ENCODE measurements around the gene OSBPL2.
A peak's percentile ranks its signal among the peaks of the same experiment; 100 is the strongest.

Gene OSBPL2

GRCh38 chr20:62311150-62311549, 72.8 kb downstream of the OSBPL2 start:
- no CpG with 5 or more reads among the region's 18 CpGs for WGBS (ENCODE audit: extremely low coverage, insufficient coverage, insufficient read length)

DNA sequence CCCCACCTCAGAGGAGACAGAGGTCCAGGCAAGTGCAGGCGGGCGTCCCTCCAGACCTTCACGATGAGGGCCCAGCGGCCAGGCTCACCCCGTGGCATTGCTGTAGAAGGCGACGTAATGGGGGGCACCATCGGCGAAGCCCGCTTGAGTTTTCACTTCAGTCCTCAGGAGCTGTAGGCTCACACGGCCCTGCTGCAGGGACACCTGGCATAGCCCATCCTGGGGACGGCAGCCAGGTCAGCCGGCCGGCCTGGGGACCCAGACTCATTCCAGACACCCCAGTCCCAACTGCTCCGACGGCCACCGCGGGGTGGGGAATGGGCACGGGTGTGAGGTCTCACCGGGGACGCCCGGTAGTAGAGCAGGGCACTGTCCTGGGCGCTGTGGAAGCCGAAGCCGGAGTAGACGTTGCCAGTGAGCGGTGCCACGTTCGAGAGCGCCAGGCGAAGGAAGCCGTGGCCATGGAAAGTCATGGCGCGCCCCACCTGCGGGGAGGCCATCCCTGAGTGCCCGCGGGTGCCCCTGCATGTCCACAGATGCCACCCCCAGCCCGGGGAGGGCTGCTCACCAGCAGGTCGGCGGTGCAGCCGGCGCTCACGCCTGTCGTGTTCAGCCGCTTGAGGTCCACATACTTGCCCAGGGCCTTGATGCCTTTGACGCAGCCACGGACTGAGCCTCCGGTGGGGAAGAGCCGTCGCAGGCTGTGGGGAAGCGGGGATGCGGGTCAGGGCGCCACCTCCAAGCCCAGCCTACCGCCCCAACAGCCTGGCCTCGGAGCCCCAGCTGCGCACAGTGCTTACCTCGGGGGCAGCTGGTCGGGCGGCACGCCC, 73.7 kb downstream of the OSBPL2 start:
- Histone ChIP-seq H3K4me1 (ENCODE audit: control insufficient read depth in 1 of 2, insufficient read depth in 2 of 2, low read length in 2 of 2) (no peaks in the 10 kb centered on the region), H3K36me3 (ENCODE audit: control insufficient read depth in 1 of 2, insufficient read depth in 2 of 2, low read length in 2 of 2) (peaks cover 97 to 98% of the 10 kb centered on the region in 2 experiments), H2BK5ac (ENCODE audit: low read depth, low read length, poor library complexity) (no peak overlapping the region), H3K27me3 (ENCODE audit: insufficient read depth, low read length) (no peaks in the 10 kb centered on the region), H2BK12ac (ENCODE audit: low read length) (no peak overlapping the region), H3K4me3 (ENCODE audit: low read depth, low read length) (no peak overlapping the region), H3K79me1 (ENCODE audit: low read length) (no peaks in the 10 kb centered on the region), H3K27ac (ENCODE audit: low read depth, low read length) (no peak overlapping the region), H3K18ac (ENCODE audit: low read length) (no peak overlapping the region), H3K79me2 (ENCODE audit: control insufficient read depth, insufficient read depth, low read length, poor library complexity) (no peaks in the 10 kb centered on the region), H2BK120ac (ENCODE audit: insufficient read depth, low read length, poor library complexity) (no peak overlapping the region), H3K23ac (ENCODE audit: low read length) (no peak overlapping the region), H4K91ac (ENCODE audit: low read depth, low read length) (no peak overlapping the region), H3K9ac (ENCODE audit: low read length) (no peak overlapping the region), H3K9me3 (ENCODE audit: insufficient read depth, low read depth, low read length) (peaks cover 5% of the 10 kb centered on the region), H3K14ac (ENCODE audit: low read length) (no peak overlapping the region), H4K8ac (ENCODE audit: low read depth, low read length) (no peak overlapping the region), H3K4ac (ENCODE audit: low read depth, low read length) (no peak overlapping the region), H2AK5ac (ENCODE audit: low read length) (no peak overlapping the region), H2AFZ (ENCODE audit: insufficient read depth, low read length, poor library complexity) (no peak overlapping the region), H3K4me2 (ENCODE audit: low read length) (no peak overlapping the region), H4K12ac (ENCODE audit: low read depth, low read length) (no peak overlapping the region)
- no CpG with 5 or more reads among the region's 60 CpGs for WGBS (ENCODE audit: extremely low coverage, insufficient coverage, insufficient read length)
- DNase-seq, result no peak

More at GRCh38 chr20:62311150-62311549, 72.8 kb downstream of the OSBPL2 start:
- Histone ChIP-seq H3K23ac (ENCODE audit: low read length) (no peak overlapping the region), H3K14ac (ENCODE audit: low read length) (no peak overlapping the region), H3K4me3 (ENCODE audit: low read depth, low read length) (no peak overlapping the region), H3K4ac (ENCODE audit: low read depth, low read length) (no peak overlapping the region), H3K79me2 (ENCODE audit: control insufficient read depth, insufficient read depth, low read length, poor library complexity) (no peaks in the 10 kb centered on the region), H3K79me1 (ENCODE audit: low read length) (no peaks in the 10 kb centered on the region), H2BK12ac (ENCODE audit: low read length) (no peak overlapping the region), H2AK5ac (ENCODE audit: low read length) (no peak overlapping the region), H3K9me3 (ENCODE audit: insufficient read depth, low read depth, low read length) (peaks cover 6% of the 10 kb centered on the region), H3K18ac (ENCODE audit: low read length) (no peak overlapping the region), H4K12ac (ENCODE audit: low read depth, low read length) (no peak overlapping the region), H3K4me1 (ENCODE audit: control insufficient read depth in 1 of 2, insufficient read depth in 2 of 2, low read length in 2 of 2) (no peaks in the 10 kb centered on the region), H3K27me3 (ENCODE audit: insufficient read depth, low read length) (no peaks in the 10 kb centered on the region), H4K8ac (ENCODE audit: low read depth, low read length) (no peak overlapping the region), H3K4me2 (ENCODE audit: low read length) (no peak overlapping the region), H3K36me3 (ENCODE audit: control insufficient read depth in 1 of 2, insufficient read depth in 2 of 2, low read length in 2 of 2) (peaks cover 97 to 98% of the 10 kb centered on the region in 2 experiments), H2BK120ac (ENCODE audit: insufficient read depth, low read length, poor library complexity) (no peak overlapping the region), H4K91ac (ENCODE audit: low read depth, low read length) (no peak overlapping the region), H3K27ac (ENCODE audit: low read depth, low read length) (no peak overlapping the region), H2AFZ (ENCODE audit: insufficient read depth, low read length, poor library complexity) (no peak overlapping the region), H2BK5ac (ENCODE audit: low read depth, low read length, poor library complexity) (no peak overlapping the region), H3K9ac (ENCODE audit: low read length) (no peak overlapping the region)
- no peak for DNase-seq

GRCh38 chr20:62312662-62312977, 74.3 kb downstream of the OSBPL2 start:
- no peak for DNase-seq
- Histone ChIP-seq H3K27me3 (ENCODE audit: insufficient read depth, low read length) (no peaks in the 10 kb centered on the region), H3K18ac (ENCODE audit: low read length) (no peak overlapping the region), H3K9ac (ENCODE audit: low read length) (no peak overlapping the region), H4K8ac (ENCODE audit: low read depth, low read length) (no peak overlapping the region), H3K14ac (ENCODE audit: low read length) (no peak overlapping the region), H2BK12ac (ENCODE audit: low read length) (no peak overlapping the region), H3K4me3 (ENCODE audit: low read depth, low read length) (peak overlapping the region; percentile 10), H3K4ac (ENCODE audit: low read depth, low read length) (no peak overlapping the region), H2BK5ac (ENCODE audit: low read depth, low read length, poor library complexity) (no peak overlapping the region), H2AK5ac (ENCODE audit: low read length) (no peak overlapping the region), H2AFZ (ENCODE audit: insufficient read depth, low read length, poor library complexity) (no peak overlapping the region), H4K12ac (ENCODE audit: low read depth, low read length) (no peak overlapping the region), H3K79me1 (ENCODE audit: low read length) (no peaks in the 10 kb centered on the region), H2BK120ac (ENCODE audit: insufficient read depth, low read length, poor library complexity) (no peak overlapping the region), H3K9me3 (ENCODE audit: insufficient read depth, low read depth, low read length) (peaks cover 7% of the 10 kb centered on the region), H3K23ac (ENCODE audit: low read length) (no peak overlapping the region), H3K79me2 (ENCODE audit: control insufficient read depth, insufficient read depth, low read length, poor library complexity) (no peaks in the 10 kb centered on the region), H3K36me3 (ENCODE audit: control insufficient read depth in 1 of 2, insufficient read depth in 2 of 2, low read length in 2 of 2) (peaks cover 97 to 98% of the 10 kb centered on the region in 2 experiments), H3K27ac (ENCODE audit: low read depth, low read length) (no peak overlapping the region), H3K4me2 (ENCODE audit: low read length) (no peak overlapping the region), H3K4me1 (ENCODE audit: control insufficient read depth in 1 of 2, insufficient read depth in 2 of 2, low read length in 2 of 2) (no peaks in the 10 kb centered on the region), H4K91ac (ENCODE audit: low read depth, low read length) (no peak overlapping the region)
- no CpG with 5 or more reads among the region's 16 CpGs for WGBS (ENCODE audit: extremely low coverage, insufficient coverage, insufficient read length)

GRCh38 chr20:62313021-62313420, 74.7 kb downstream of the OSBPL2 start:
- H2BK12ac ChIP-seq (ENCODE audit: low read length), result no peak overlapping the region

More at GRCh38 chr20:62313021-62313420, 74.7 kb downstream of the OSBPL2 start:
- H3K79me2 ChIP-seq (ENCODE audit: control insufficient read depth, insufficient read depth, low read length, poor library complexity), result no peaks in the 10 kb centered on the region
- H3K23ac ChIP-seq (ENCODE audit: low read length), result no peak overlapping the region
- H2BK120ac ChIP-seq (ENCODE audit: insufficient read depth, low read length, poor library complexity), result no peak overlapping the region
- no peak for DNase-seq
- H3K4me3 ChIP-seq (ENCODE audit: low read depth, low read length), result peak overlapping the region; percentile 10
- no peak overlapping the region for H2BK5ac ChIP-seq (ENCODE audit: low read depth, low read length, poor library complexity)
- no peak overlapping the region for H2AK5ac ChIP-seq (ENCODE audit: low read length)
- H3K9ac ChIP-seq (ENCODE audit: low read length), result no peak overlapping the region
- no peak overlapping the region for H3K27ac ChIP-seq (ENCODE audit: low read depth, low read length)
- no peak overlapping the region for H4K8ac ChIP-seq (ENCODE audit: low read depth, low read length)
- no CpG with 5 or more reads among the region's 26 CpGs for WGBS (ENCODE audit: extremely low coverage, insufficient coverage, insufficient read length)
- H3K14ac ChIP-seq (ENCODE audit: low read length), result no peak overlapping the region
- H3K18ac ChIP-seq (ENCODE audit: low read length), result no peak overlapping the region
- no peaks in the 10 kb centered on the region for H3K4me1 ChIP-seq (ENCODE audit: control insufficient read depth in 1 of 2, insufficient read depth in 2 of 2, low read length in 2 of 2)
- H4K91ac ChIP-seq (ENCODE audit: low read depth, low read length), result no peak overlapping the region
- H2AFZ ChIP-seq (ENCODE audit: insufficient read depth, low read length, poor library complexity), result no peak overlapping the region
- no peaks in the 10 kb centered on the region for H3K79me1 ChIP-seq (ENCODE audit: low read length)
- no peaks in the 10 kb centered on the region for H3K27me3 ChIP-seq (ENCODE audit: insufficient read depth, low read length)
- H3K36me3 ChIP-seq (ENCODE audit: control insufficient read depth in 1 of 2, insufficient read depth in 2 of 2, low read length in 2 of 2), result peaks cover 93 to 94% of the 10 kb centered on the region in 2 experiments
- no peak overlapping the region for H3K4me2 ChIP-seq (ENCODE audit: low read length)
- peaks cover 7% of the 10 kb centered on the region for H3K9me3 ChIP-seq (ENCODE audit: insufficient read depth, low read depth, low read length)
- no peak overlapping the region for H3K4ac ChIP-seq (ENCODE audit: low read depth, low read length)
- no peak overlapping the region for H4K12ac ChIP-seq (ENCODE audit: low read depth, low read length)

Measured in trophoblast cell (in vitro differentiated cells and primary cell).